Loucy (cell line): Measurements from ENCODE around the gene GLYATL2.

Experiments
- CTCF ChIP-seq: fragments of 200-600 bp; sonication (generic); conservative IDR thresholded peaks from 2 replicates; pipeline ENCODE4 v1.5.1; 2014; ENCODE audit warnings: mild to moderate bottlenecking, antibody characterized with exemption, low read length
- EZH2phosphoT487 ChIP-seq: fragments of 200-600 bp; IDR thresholded peaks from 2 replicates; pipeline ENCODE4 v1.6.1; 2018; ENCODE audit warnings: antibody characterized with exemption, mild to moderate bottlenecking, moderate library complexity, borderline replicate concordance

GRCh38 chr11:58867556-58867955 is 23.1 kb upstream of the GLYATL2 start:
- no peak for TF ChIP-seq CTCF
- TF ChIP-seq EZH2phosphoT487, result no peak
